ENCODE data around the gene PHKG1. TPM values are rescaled to one million over a fixed set of nuclear protein-coding genes. Genes with fewer than 3 reads are reported as not detected.

The PHKG1 gene
- total and polyA plus RNA-seq, 2 of the 4 experiments (the other 2 are of a cell fraction) = 0.62 to 0.72 TPM

GRCh38 chr7:56091591-56091990 lies 1.2 kb downstream of the PHKG1 start:
- dilution Hi-C loops (cut with HindIII; ENCODE audit: low sequenced_read_pairs, unreplicated experiment) = no loop called here
- no peak overlapping the region for H3K14ac ChIP-seq (replicated peaks; ENCODE audit: low read depth, low read length)
- no peak overlapping the region for H3K23ac ChIP-seq (ENCODE audit: low read depth, low read length)
- no peak overlapping the region for H3K56ac ChIP-seq (ENCODE audit: extremely low read depth, insufficient read depth, low read length)
- no peak overlapping the region for H3K18ac ChIP-seq (ENCODE audit: low read depth, low read length)
- peaks cover 7% of the 10 kb centered on the region for H3K4me1 ChIP-seq (ENCODE audit: control insufficient read depth, insufficient read depth, low read length)
- BruUV-seq (replicated peaks) = no TSS peak
- WGBS, 2 experiments (ENCODE audit: extremely low coverage in 2 of 2, insufficient read length in 1 of 2) = 40% methylated on average over 1 of the region's 3 CpGs; no CpG with 5 or more reads in 1 of the 2 experiments
- no peaks in the 10 kb centered on the region for H3K9me3 ChIP-seq (ENCODE audit: control insufficient read depth, insufficient read depth, low read length)
- no peak for TF ChIP-seq RCOR1 (IDR thresholded peaks at IDR 0.05; ENCODE audit: insufficient replicate concordance, low read length)
- TF ChIP-seq RAD21 (IDR thresholded peaks at IDR 0.05; ENCODE audit: low read length) = no peak
- TF ChIP-seq ELK1 (IDR thresholded peaks at IDR 0.05; ENCODE audit: borderline replicate concordance, low read depth, low read length) = no peak
- TF ChIP-seq CTCF (conservative IDR thresholded peaks at IDR 0.05; ENCODE audit: low read depth, low read length) = no peak
- TF ChIP-seq CHD1 (IDR thresholded peaks at IDR 0.05; ENCODE audit: low read depth, low read length) = no peak
- no peak for TF ChIP-seq MXI1 (IDR thresholded peaks at IDR 0.05; ENCODE audit: borderline replicate concordance, low read depth, low read length)
- TF ChIP-seq FOS (IDR thresholded peaks at IDR 0.05; ENCODE audit: low read depth, low read length) = no peak
- ChIA-PET POLR2A (ENCODE audit: unreplicated experiment) (no interaction called here), CTCF (interaction anchor here (2.1 kb wide), 1 partner anchor 13 kb away, joined by 6 read pairs; no protein-coding TSS in a partner anchor)
- no peak overlapping the region for H3K4me3 ChIP-seq (ENCODE audit: insufficient read depth, low read depth, low read length)
- no peak overlapping the region for H3K4ac ChIP-seq (ENCODE audit: low read depth, low read length)
- in situ Hi-C loops (cut with MboI; ENCODE audit: low sequenced_read_pairs) = loop anchor here (25.0 kb wide), 2 partner anchors 804 to 1329 kb away; partner anchors contain the start of gene SEC61G
- no peak overlapping the region for H2BK15ac ChIP-seq (ENCODE audit: low read depth, low read length)
- H3K4me2 ChIP-seq (ENCODE audit: low read depth, low read length) = no peak overlapping the region
- no peak overlapping the region for H2AFZ ChIP-seq (replicated peaks; ENCODE audit: low read length, poor library complexity)
- no peak overlapping the region for H3K9ac ChIP-seq (ENCODE audit: low read depth, low read length)
- no peak overlapping the region for H2BK120ac ChIP-seq (ENCODE audit: low read depth, low read length)
- H3K36me3 ChIP-seq (ENCODE audit: control insufficient read depth, insufficient read depth, low read length) = peaks cover 10% of the 10 kb centered on the region; the same call in 1 of the 2 replicates
- no peak overlapping the region for H4K8ac ChIP-seq (ENCODE audit: low read depth in 2 of 2, low read length in 2 of 2)
- no peak overlapping the region for H2AK5ac ChIP-seq (ENCODE audit: low read depth, low read length)
- DNase-seq = no peak
- H3K79me1 ChIP-seq (ENCODE audit: low read depth in 1 of 2, low read length in 2 of 2) = no peaks in the 10 kb centered on the region
- H4K5ac ChIP-seq (ENCODE audit: low read depth, low read length) = no peak overlapping the region
- H2AK9ac ChIP-seq (replicated peaks; ENCODE audit: low read depth, low read length, poor library complexity) = no peak overlapping the region
- H2BK5ac ChIP-seq (ENCODE audit: low read depth, low read length, poor library complexity, severe bottlenecking) = no peak overlapping the region
- H3K9me1 ChIP-seq (ENCODE audit: insufficient read depth, low read length) = no peaks in the 10 kb centered on the region; the same call in 1 of the 2 replicates
- peaks cover 7% of the 10 kb centered on the region; the same call in 1 of the 2 replicates for H4K20me1 ChIP-seq (ENCODE audit: insufficient read depth, low read length)
- no peak overlapping the region for H4K91ac ChIP-seq (ENCODE audit: insufficient read depth, low read depth, low read length)
- H3K27ac ChIP-seq (ENCODE audit: insufficient read depth, low read length) = no peak overlapping the region
- intact Hi-C loops (cut with micrococcal nuclease) = no loop called here
- no peak for ATAC-seq (ENCODE audit: low read depth)
- no peaks in the 10 kb centered on the region for H3K27me3 ChIP-seq (ENCODE audit: control insufficient read depth, insufficient read depth, low read length)
- no peak overlapping the region for H2BK20ac ChIP-seq (ENCODE audit: low read depth, low read length)
